CD4-positive, alpha-beta T cell treated with Interleukin-17A for 1 hour (primary cell): Measurements from ENCODE around the gene BANP.

Experiments used
- DNase-seq: peaks from one replicate; pipeline ENCODE4 v3.0.0-alpha.2; 2020

BANP gene

DNA sequence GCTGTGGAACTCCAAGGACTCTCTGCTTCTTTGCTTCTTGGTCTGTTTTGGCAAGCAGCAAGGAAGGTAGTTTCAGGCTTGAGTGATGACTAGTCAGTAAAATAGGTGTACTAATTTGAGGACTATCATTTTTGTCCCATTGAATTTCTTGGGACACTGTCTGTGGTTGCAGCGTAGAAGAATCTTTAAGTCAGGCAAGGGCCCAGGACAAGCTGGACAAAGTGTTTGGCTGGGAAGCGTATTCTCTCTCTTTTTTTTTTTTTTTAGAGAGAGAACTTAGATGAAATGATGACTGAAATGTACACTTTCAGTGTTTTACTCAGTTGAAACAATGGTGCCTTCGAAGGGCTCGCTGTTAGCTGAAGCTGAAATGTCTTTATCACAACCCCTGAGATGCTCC, 105.0 kb downstream of the BANP start:
- no peak for DNase-seq

DNA sequence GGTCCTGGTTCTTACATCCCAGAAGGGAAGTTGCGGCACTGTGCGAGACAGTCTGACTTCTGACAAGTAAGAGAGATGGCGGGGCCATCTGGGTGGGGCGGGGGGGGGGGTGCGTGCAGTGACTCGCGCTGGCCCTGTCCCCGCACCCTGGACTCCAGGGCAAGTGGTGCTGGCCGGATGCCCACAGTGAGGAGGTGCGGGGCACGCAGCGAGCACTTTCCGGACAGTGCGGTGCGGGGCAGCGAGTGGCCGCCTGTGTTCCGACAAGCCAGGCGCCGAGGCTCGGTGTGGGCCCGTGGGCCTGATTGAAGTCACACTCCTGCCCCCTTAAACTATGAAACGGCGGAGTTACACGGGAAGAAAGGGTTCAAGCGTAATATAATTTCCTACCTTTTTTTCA, 106.4 kb downstream of the BANP start:
- no peak for DNase-seq

DNA sequence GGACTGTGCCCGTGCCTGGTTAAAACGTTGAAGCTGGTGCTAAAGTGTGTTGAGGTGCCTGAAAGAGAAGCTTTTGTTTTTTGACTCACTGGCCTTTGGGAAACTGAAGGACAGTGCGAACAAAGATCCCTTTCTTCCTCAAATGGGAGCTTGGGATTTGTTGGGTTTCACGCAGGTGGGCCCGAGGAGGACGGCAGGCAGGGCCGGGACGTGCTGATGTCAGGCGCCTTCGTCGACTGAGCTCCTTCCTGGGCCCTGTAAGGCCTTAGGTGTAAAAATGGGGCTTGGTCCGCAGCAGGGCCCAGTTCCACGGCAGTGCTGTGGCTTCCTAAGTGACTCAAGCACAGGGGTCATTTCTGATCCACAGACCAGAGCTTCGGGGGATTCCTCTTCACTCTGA, 106.9 kb downstream of the BANP start:
- DNase-seq = no peak

DNA sequence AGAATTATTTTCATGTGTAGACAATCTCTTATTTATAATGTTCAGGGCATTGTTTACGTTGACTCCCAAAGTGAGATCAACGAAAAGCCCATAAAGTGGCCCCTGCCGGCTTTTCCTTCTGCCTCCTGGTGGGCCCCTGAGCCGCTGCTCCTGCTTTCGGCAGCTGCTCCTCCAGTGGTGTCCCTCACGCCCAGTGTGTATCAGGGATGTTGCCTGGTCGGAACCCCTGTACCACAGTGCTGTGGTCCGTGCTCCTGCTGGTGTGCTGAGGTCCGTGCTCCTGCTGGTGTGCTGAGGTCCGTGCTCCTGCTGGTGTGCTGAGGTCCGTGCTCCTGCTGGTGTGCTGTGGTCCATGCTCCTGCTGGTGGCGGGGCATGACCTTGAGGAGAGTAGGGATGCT, 107.6 kb downstream of the BANP start:
- no peak for DNase-seq

DNA sequence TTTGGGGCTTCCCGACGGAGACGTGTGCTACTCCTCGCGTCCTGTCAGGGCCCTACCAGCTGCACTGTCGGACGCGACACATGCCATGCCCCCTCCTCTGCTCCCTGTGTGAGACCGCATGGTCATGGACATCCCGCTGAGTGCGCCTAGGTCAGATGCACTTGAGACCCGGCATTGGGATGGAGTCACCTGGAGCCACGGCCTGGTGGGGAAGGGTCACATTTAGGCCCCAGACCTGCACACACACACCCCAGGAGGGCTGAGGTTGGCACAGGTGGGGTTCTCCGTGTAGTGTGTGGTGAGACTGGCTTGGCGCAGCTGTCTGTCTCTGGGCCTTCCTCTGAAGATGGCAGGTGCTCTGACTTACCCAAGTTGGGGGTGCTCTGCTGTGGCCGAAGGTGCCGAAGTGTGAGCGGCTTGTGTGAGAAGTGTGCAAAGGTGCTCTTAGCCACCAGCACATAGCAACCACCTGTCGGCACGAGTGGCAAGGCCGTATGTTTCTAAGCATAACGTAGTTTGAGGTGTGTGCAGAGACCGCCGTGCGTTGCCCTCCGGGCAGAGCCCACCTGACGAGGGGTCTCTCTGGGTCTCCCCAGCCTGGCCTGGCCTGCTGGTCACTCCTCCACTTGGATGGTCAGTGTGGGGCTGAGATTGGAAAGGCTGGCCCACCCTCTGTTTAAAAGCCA, 108.6 kb downstream of the BANP start:
- no peak for DNase-seq

DNA sequence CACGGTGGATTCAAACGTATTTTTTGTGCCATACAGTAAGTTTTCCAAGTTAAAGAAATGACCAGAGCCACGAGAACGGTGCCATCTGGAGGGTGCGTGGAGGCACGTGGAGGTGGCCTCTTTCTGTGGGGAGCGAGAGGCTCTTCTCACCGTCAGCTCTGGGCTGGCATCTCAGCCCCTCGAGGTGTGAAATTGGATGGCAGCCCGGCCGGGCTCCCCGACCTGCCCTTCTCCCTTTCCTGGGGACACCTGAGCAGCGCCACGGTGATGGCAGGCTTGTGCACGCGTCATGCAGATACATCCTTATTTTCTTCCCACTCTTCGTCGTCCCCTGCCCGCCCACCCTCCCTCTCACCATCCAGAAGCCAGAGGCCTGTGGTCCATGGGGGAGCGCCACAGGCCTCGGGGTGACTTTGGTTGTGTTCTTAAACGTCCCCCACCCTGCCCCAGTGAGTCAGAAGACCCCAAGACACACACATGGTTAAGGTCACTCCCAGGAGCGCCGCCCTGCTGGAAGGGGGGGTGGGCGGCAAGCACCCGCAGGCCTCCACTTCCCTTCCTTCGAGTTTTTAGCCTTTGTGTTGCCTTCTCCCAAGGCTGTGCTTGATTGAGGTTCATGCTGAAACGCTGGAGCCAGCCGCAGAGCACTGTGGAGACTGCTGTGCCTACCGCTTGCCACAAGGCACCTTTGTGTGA, 109.4 kb downstream of the BANP start:
- no peak for DNase-seq

DNA sequence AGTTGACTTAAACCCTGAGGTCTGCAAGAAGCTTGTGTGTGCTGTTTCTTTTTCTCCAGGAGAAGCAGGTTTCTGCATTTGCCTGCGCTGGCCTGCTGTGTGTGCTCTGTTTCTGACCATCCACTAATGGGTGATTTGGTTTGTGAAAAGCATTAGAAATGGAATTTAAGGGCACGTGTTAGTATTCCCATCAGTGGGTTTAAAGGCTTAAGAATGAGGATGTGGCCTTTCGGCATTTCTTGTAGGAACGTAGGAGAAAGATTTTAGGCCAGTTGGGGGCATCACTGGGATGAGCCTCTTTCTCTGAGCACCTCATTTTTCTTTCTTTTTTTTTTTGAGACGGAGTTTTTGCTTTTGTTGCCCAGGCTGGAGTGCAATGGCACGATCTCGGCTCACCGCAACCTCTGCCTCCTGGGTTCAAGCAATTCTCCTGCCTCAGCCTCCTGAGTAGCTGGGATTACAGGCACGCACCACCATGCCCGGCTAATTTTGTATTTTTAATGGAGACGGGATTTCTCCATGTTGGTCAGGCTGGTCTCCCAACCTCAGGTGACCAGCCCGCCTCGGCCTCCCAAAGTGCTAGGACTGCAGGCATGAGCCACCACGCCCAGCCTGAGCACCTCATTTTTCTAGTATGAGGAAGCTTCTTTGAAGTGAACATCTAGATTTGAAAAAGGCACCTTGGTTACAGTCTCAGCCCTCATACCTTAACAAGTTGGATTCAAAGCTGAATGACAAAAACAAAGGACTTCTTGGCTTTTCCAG, 110.3 kb downstream of the BANP start:
- DNase-seq = no peak

DNA sequence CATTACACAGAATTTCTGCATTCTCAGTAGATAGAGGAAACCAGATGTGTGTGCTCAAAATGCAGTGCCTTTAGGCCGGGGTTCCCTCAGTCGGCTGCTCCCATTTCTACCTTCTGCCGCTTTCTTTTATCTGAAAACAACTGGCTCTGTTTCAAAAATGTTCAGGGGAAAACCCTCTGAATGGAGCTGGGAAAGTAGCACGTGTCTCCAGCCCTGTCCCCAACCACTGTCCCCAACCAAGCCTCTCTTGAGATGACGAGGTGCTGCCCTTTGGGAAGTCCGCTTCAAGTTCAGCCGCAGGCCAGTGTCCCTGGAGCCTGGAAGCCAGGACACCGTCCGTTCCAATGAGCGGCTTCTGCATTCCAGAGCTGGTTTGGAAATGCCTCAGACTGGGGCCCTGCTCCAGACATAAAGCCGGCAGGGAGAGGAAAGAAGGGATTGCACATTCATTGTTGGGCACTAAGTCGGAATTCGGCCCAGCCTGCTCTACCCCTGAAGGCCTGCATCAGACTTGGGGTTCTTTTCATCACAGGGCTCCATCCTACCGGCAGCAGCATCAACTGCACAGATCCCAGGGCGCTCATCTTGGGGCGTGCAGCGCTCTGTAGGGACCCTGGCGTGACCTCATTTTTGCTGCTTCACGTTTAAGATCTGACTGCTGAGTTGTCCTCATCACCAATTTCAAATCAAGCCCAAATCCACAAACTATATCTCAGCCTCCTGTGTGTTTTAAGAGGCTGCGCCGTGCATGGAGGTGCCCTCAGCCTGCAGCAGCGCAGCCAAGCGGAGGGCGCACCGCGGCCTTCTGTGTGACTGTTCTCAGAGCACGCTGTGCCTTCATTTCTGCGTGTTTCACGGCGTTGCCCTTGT, 111.3 kb downstream of the BANP start:
- DNase-seq = no peak

DNA sequence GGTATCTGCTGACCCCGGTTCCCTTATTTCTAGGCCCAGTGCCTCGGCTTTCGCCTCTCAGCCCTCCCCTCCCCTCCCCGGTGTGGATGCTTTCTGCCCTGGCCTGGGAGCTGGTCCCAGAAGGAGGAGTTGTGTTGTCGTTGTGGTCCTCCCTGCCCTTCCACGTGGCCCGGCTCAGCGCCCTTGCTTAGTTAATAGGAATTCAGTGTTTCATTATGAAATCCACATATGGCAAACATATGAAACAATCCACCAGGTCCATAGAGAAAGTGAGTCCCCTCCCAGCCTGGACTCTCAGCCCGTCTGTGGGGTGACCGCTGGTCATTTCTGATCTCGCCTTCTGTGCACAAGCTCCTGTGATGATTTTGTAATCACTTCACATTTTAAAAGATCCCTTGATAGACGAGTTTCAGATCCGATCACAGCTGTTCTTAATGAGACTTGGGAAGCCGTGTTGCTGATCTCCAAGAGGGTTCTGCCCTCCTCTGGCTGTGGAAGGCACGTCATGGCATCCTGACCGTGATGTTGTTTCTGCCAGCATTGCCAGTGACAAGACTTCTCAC, 112.1 kb downstream of the BANP start:
- no peak for DNase-seq

DNA sequence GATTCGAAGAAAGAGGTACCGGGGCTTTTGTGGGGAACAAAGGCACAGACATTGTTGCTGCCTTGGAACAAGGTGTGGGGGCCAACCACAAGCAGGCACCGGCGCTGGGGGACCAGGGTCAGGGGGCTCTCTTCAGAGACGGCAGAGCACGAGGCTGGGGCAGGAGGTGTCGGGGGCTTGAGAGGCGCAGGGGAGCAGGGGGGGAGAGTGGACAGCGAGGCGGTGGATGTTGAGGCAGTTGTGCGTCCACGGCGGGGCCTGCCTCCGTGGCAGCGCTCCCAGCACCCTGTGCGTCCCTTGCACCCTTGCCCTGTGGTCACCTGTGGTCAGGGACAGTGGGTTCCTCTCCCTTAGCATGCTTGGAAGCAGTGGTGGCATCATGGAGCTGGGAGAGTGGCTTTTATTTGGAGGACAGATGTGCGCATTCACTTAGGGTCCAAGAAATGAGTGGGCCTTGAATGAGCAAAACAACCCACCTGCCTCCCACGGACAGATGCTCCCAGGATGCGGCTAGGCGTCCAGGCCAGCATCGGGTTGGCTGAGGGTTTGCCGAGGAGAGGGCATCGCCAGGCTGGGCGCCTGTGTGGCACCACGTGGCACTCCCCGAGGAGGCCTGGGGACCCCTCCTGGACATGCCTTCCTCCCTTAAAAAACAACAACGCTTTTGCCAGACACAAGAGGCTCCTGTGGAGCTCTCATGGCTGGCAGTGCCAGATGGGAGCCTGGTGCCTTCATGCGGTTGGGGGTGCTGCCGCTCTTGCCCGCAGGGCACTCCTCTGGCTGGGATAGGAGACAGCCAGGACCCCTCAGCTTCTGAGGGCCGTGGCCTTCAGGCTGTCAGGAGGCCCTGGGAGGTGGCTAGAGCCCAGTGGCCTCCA, 113.0 kb downstream of the BANP start:
- DNase-seq = no peak

DNA sequence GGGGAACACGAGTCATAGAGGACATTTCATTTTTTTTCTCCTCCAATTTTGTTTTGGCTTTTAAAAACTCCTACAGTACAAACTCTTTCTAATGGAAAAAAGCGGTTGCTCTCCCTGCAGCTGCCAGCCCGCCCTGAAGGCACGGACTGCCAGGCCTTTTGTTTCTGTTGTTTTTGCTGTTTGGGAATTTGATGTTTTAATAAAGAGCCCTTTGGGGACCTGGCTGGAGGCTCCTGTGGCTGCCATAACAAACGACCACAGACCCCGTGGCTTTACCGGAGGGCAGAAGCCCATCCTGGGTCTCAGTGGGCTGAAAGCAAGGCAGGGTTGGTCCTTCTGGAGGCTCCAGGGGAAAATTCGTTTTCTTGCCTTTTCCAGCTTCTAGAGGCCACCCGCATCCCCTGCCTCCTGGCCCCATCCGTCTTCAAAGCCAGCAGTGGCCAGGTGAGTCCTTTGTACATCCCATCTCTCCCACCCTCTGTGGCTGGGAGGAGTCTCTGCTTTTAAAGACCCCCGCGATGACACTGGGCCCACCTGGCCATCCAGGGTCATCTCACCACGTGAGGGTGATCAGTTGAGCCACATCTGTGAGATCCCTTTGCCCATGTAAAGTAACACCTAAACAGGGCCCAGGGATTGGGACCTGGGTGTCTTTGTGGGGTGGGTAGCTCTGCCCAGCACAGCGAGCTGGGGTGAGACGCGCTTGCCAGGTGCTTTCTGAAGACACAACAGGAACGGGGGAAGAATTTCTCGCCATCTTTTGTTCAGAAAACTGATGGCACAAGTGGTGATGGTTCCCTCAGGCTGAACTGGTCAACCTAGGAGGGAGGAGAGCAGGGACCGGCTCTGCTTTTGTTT, 113.9 kb downstream of the BANP start:
- DNase-seq = no peak

DNA sequence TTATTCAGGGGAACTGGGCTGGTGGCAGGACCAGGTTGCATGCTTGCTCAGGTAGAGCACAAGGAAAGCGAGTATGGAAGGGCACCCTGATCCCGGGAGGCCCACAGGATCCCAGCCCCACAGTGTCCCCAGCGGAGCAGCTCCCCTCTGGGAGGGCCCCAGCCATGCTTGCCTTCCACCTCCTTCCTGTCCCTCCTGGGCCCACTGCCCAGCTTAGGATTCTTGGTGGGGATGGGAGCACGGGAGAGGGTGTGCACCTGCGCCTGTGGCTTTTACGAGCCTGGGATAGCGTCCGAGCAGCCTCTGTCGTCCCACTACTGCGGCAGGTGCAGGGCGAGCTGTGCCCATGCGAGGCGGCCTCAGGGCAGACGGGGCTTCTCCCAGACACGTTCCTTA, 114.5 kb downstream of the BANP start:
- no peak for DNase-seq

DNA sequence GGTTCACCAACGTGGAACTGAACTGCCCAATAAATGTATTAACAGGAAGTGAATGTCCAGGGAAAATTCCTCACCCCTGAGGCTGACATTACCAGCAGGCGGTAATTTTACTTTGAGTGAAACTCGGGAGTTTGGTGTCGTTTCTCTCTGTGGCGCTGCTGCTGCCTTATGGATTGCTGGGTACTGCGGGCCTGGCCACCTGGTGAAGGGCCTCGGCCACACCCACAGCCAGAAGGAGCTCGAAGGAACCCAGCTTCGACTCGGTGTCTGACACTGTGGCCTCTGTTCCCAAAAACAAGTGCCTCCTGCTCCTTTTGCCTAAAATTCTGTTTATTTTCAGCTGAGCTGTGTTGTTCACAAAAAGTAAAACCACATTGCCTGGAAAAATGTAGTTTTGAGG, 115.0 kb downstream of the BANP start:
- DNase-seq = no peak

DNA sequence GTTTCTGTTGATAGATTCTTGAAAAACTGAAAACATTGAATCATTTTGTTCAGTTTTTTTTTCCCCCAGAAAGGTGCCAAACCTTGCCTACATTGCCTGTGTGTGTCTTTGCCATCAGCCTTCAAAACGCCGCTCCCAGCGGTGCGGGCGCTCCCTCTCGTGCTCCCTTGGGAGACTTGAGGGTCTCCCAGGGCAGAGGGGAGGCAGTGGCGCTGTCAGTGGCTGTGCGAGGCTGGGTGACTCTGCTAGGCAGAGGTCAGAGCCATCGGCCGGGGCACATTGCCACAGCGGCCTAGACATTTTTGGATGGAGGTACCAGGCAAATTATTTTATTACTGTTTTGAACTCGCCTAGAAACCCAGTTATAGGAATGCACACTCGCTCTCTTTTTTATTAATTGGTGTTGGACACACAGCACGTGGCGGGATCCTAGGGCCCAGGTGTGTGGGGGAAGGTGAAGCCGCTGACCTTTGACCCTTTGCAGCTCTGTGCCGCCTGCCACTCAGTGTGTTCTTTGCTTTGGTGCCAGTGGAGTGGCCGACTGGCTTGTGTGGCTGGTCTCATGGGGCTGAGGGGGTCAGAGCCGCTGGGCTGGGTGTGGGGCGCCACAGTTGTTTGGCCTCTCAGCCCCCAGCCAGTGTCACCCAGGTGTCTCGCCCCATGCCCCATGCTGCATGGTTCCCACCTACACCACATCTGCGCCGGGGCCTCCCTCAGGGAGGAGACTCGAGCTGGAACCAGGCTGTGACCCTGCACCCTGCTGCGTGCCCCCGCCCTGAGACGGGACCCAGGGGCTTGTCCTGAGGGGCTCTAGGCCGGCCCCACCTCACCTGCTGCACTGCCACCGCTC, 115.7 kb downstream of the BANP start:
- DNase-seq = no peak

DNA sequence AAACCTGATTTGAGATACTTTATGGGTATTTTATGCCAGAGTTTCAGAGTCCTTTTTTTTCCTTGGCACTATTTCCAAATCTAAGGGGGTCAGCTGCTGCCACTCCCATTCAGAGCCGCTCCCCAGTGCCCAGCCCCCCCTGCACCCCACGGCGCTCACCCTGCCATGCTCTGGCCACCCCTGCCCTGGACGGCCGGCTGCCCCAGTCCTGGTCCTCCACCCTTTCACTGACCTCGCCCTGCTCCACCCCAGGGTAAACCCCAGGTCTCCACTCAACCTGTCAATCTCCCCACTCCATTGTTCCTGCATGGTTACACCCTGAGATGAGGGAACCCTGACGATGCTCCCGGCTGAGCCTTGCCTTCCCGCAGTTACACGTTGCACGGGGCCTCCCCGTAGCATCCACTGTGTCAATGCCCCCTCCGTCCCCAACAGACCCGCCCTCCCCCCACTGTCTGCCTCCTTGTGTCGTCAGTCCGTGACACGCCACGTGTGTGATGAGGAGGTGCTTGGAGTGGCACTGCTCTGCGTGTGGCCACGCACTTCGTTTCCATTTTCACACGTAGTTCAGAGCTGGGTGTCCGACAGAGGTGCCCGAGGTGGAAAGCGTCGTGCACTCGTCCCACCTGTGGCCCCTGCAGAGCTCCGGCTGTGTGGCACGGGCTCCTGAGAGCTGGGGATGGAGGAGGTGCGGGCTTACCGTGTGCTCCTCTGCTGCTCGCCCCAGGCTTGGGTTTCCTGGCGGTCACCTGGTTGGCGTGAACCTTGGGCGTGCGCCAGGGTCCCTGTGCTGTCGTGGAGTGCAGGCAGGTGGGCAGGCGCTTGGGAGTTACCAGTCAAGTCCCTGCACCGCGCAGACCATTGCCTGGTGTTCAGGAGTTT, 116.5 kb downstream of the BANP start:
- DNase-seq = no peak

DNA sequence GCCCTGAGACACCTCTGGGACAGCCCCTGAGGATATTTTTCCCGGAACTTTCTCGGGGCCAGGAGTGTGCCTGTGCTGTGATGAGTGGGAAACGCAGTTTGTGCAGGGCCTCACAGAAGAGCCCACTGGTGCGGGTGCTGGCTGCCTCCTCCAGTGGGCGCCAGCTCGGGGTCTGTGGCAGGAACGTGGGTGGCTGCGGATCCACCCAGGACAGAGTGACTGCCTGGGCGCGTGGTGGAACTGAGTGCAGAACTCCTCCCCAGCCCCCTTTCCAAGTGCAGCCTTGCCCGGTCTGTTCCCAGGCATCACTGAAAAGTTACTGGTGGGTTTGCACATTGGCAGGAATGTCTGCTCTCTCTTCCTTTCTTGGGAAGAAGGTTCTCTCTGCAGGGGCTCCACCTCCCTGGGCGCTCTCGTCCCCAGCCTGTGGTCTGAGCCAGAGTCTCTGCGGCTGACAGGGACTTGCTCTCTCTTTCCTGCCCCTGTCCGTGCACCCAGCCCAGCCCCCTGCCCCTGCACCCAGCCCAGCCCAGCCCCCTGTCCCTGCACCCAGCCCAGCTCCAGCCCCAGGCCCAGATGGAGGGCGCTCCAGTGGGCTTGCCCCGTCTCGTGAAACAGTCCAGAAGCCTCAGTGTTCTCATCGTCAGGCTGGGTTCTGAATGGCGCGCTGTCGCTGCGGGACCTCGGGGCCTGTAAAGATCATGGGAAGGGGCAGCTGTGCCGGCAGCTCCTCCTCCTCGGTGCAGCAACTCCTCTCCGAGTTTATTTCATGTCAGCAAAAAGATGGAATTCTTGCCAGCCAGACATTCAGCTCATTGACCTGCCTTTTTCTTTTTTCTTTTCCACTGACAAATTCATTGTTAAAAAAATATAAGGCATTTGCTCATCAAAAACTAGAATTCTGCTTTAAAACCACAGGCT, 117.5 kb downstream of the BANP start:
- no peak for DNase-seq

DNA sequence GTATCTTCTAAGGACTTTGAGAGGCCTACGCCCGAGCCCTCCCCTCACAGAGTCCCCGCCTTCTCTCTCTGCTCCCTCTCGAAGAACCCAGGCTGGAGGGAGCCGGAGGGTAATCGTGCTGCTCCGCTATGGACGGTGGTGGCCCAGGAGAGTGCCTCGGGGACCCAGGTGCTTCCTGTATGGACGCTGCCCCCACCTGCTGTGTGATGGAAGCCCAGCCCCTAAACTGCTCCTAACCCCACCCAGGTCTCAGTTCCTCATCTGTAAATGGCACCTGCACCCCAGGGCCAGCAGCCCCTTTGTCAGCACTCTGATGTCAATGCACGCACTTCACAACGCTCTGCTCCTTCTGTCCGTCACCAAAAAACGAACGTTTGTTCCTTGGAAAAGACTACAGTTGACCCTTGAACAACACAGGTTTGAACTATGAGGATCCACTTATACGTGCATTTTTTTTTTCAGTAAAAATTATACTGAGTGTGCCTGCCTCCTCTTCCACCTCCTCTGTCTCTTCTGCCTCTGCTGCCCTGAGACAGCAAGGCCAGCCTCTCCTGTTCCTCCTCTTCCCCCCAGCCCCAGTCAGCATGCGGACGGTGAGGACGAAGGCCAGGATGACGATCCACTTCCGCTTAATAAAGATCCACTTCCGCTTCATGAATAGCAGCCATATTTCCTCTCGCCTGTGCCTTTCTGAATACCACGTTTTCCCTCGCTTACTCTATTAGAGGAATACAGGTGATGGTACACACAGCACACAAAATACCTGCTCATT, 118.3 kb downstream of the BANP start:
- no peak for DNase-seq
